Right lobe of liver (tissue), 4 donors: ENCODE data around the gene MED26.

Experiments used
- POLR2A ChIP-seq: fragments of 450-650 bp; IDR thresholded peaks from one replicate; pipeline ENCODE4 v1.6.1; 2017; ENCODE audit warnings: antibody characterized with exemption, mild to moderate bottlenecking
- TF ChIP-seq, protein P1 (sequence below), 4 donors: fragments of 200-600 bp in 3 of 4; fragments of 450-650 bp in 1 of 4; IDR thresholded peaks; one replicate each; pipeline versions ENCODE4 v1.5.1 to v1.8.0; 2016 to 2022; ENCODE audit warnings: antibody characterized with exemption in 4 of 4, mild to moderate bottlenecking in 2 of 4
- donor health status: DM: no; HTN: no; CAD: no.
- donor health status: DM: no; HTN: no; CAD: no.
- donor health status: DM: no; HTN: yes; CAD: no.

DNA sequence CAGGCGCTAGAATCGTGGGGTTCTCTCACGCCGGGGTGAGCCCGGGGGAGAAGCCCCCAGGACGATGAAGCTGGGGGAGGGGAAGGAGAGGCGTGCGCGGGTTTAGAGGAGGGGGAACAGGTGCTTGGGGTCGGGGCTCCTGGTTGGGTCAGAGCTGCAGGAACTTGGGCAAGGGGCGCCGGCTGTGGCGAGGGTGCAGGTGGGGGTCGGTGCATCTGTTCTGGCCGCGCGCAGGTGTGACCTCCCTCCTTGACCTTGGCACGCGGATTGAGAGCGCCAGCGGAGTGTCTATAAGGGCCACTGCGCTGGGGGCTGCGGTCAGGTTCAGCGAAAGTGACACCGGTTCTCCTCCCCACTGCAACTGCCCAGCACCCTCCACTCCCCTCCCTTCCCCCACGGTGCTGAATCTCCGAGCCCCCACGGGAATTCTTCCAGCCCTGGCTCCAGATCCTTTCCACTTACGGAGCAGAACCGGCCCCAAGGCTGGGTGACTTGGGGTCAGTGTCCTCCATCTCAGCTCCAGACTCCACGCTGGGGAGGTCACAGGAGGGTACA is 33.6 kb upstream of the MED26 start:
- TF ChIP-seq, protein P1, sequence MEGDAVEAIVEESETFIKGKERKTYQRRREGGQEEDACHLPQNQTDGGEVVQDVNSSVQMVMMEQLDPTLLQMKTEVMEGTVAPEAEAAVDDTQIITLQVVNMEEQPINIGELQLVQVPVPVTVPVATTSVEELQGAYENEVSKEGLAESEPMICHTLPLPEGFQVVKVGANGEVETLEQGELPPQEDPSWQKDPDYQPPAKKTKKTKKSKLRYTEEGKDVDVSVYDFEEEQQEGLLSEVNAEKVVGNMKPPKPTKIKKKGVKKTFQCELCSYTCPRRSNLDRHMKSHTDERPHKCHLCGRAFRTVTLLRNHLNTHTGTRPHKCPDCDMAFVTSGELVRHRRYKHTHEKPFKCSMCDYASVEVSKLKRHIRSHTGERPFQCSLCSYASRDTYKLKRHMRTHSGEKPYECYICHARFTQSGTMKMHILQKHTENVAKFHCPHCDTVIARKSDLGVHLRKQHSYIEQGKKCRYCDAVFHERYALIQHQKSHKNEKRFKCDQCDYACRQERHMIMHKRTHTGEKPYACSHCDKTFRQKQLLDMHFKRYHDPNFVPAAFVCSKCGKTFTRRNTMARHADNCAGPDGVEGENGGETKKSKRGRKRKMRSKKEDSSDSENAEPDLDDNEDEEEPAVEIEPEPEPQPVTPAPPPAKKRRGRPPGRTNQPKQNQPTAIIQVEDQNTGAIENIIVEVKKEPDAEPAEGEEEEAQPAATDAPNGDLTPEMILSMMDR (IDR thresholded peaks at IDR 0.05): no peak
- TF ChIP-seq POLR2A: no peak
